Measurements from ENCODE around the gene NAXD. TPM values are rescaled to one million over a fixed set of nuclear protein-coding genes. Genes with fewer than 3 reads are reported as not detected.
"Not testable (repeated sequence)": the region's sequence is repeated elsewhere in the genome, so short reads cannot be mapped to it uniquely, and the experiment has no call there.

NAXD gene
- total RNA-seq, 1 donor from 2014 or later, result 27.9 TPM

- DNase-seq (ENCODE audit: missing footprints) (no peak), ATAC-seq (no peak)
- intact Hi-C loops (cut with DNase I), result no loop called here
Observed at GRCh38 chr13:110624766-110625756, 9.7 kb downstream of the NAXD start.

DNA sequence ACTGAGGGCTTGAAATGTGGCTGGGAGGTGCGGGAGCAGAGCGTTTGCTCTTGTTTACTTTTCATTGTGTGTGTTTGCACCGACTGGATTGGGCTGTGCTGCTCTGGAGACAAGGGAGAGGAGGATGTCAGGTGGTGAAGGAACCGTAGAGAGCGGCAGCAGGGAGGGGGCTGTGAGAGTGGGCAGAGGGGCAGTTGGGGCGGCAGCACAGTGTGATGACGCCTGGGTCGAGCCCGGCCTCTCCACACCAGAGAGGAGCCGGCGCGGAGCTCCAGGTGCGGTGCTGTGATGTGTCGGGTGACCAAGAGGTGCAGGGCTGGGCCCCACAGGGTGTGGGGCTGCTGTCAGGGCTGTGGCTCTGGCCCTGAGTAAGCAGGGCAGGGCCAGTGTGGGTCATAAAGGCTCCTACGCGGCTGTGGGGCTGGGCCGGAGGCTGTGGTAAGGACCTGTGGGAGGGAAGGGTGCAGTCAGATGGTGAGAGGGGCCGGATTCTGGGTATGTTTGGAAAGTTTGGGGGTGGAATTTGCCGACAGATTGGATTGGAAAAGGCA, 10.5 kb downstream of the NAXD start:
- DNase-seq (ENCODE audit: missing footprints) (no peak), ATAC-seq (no peak)
- intact Hi-C loops (cut with DNase I), result no loop called here

DNA sequence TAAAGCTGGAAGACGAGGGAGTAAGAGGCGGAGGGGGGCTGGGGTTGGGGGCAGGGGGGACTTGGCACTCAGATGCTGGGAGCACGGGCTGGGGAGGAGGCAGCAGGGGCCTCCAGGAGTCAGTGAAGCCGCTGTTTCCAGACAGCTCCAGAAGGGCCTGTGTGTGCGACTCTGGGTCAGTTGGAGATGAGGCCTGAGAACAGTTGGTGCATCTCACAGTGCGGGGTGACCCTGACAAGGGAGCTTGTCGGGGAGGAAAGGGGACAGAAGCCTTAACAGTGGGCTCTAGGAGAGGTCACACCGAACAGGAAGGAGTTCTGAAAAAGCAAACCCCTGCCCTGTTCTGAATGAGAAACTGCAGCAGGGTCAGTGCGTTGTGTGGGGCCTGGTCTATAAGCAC, 11.2 kb downstream of the NAXD start:
- no peak for ATAC-seq
- intact Hi-C loops (cut with DNase I), result no loop called here
- DNase-seq (ENCODE audit: missing footprints), result no peak

DNA sequence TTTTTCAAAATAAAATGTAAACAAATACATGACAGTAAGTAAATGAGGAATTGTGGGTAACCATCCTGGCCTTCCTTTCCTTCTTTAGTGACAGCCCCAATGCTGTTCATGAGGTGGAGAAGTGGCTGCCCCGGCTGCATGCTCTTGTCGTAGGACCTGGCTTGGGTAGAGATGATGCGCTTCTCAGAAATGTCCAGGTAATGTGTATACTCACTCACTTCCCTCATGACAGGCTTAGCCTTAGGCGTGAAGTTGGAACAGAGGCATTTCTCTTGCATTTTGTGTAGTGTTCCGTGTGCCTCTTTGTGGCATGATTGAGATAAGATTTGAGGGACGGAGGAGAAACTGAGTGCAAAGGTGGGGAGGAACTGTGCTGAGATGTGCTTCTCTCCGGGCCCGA, 12.0 kb downstream of the NAXD start:
- DNase-seq (ENCODE audit: missing footprints), result no peak
- no peak for ATAC-seq
- intact Hi-C loops (cut with DNase I), result no loop called here

- intact Hi-C loops (cut with DNase I), result no loop called here
- ATAC-seq (peak; percentile 26), DNase-seq (ENCODE audit: missing footprints) (no peak)
Observed at GRCh38 chr13:110627761-110628476, 12.6 kb downstream of the NAXD start.

- intact Hi-C loops (cut with DNase I), result no loop called here
- ATAC-seq (no peak), DNase-seq (ENCODE audit: missing footprints) (no peak)
Observed at GRCh38 chr13:110628477-110628793, 13.1 kb downstream of the NAXD start.

GRCh38 chr13:110628952-110629701, 13.8 kb downstream of the NAXD start:
- DNase-seq (ENCODE audit: missing footprints) (no peak), ATAC-seq (no peak)
- intact Hi-C loops (cut with DNase I), result no loop called here

GRCh38 chr13:110629735-110630134, 14.4 kb downstream of the NAXD start:
- intact Hi-C loops (cut with DNase I), result no loop called here
- no peak for DNase-seq (ENCODE audit: missing footprints)
- no peak for ATAC-seq

- peak; percentile 28 for ATAC-seq
- DNase-seq (ENCODE audit: missing footprints), result no peak
- intact Hi-C loops (cut with DNase I), result no loop called here
Observed at GRCh38 chr13:110630566-110631119, 15.3 kb downstream of the NAXD start.

- intact Hi-C loops (cut with DNase I); DNase-seq (ENCODE audit: missing footprints): not testable (repeated sequence)
Observed at GRCh38 chr13:110632255-110632654, 16.9 kb downstream of the NAXD start.

GRCh38 chr13:110633776-110634175, 18.4 kb downstream of the NAXD start:
- no peak for ATAC-seq
- intact Hi-C loops (cut with DNase I), result no loop called here
- no peak for DNase-seq (ENCODE audit: missing footprints)

More at GRCh38 chr13:110632255-110632654, 16.9 kb downstream of the NAXD start:
- not testable (repeated sequence) for ATAC-seq

DNA sequence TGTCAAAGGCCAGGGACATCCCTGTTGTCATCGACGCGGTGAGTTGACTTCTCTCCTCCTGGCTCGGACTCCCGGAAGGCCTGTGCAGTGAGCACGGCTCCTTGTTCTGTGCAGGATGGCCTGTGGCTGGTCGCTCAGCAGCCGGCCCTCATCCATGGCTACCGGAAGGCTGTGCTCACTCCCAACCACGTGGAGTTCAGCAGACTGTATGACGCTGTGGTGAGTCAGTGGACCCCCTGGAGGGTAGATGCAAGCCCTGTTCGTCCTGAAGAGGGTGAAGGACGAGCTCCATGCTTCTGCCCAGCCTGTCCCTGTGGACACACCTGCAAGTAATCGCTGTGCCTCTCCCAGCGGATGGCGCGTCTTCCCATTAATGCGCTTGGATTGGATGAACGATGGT, 19.2 kb downstream of the NAXD start:
- ATAC-seq, result no peak
- intact Hi-C loops (cut with DNase I), result no loop called here

GRCh38 chr13:110635405-110636002, 20.2 kb downstream of the NAXD start:
- ATAC-seq (no peak), DNase-seq (ENCODE audit: missing footprints) (no peak)
- intact Hi-C loops (cut with DNase I), result no loop called here

More for the DNA sequence above, 19.2 kb downstream of the NAXD start:
- no peak for DNase-seq (ENCODE audit: missing footprints)

DNA sequence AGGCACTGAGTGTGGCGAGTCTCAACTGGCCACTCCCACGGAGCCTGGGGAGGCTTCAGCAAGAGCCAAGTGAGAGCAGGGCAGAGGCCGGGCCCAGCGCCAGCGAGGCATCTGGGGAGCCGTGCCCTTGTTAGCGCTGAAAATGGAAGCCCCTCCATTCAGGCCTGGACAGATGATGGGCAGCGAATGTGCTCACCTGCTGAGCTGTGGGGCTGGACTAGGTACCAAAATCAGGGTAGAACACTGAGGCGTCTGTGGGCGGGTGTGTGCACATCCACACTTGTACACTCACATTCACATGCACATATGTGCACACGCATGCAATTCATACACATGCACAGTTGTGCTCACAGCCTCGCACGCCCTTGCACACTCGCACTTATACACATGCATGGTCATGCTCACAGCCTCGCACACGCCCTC, 20.7 kb downstream of the NAXD start:
- ATAC-seq (no peak), DNase-seq (ENCODE audit: missing footprints) (no peak)
- intact Hi-C loops (cut with DNase I), result no loop called here

GRCh38 chr13:110636701-110637201, 21.4 kb downstream of the NAXD start:
- ATAC-seq (no peak), DNase-seq (ENCODE audit: missing footprints) (no peak)
- intact Hi-C loops (cut with DNase I), result no loop called here

- no peak for ATAC-seq
- intact Hi-C loops (cut with DNase I), result no loop called here
- no peak for DNase-seq (ENCODE audit: missing footprints)
Observed at GRCh38 chr13:110637275-110637674, 21.9 kb downstream of the NAXD start.

- DNase-seq (ENCODE audit: missing footprints) (no peak), ATAC-seq (no peak)
- intact Hi-C loops (cut with DNase I), result no loop called here
Observed at GRCh38 chr13:110637747-110638146, 22.4 kb downstream of the NAXD start.

- intact Hi-C loops (cut with DNase I), result no loop called here
- DNase-seq (ENCODE audit: missing footprints) (no peak), ATAC-seq (no peak)
Observed at GRCh38 chr13:110638257-110638656, 22.9 kb downstream of the NAXD start.

All from Right ventricle myocardium inferior (tissue), 1 donor.